HS-27A (cell line): ENCODE results near the gene RIMBP2.

Experiments
- DNase-seq: peaks from one replicate; pipeline ENCODE4 v3.0.0-alpha.2; 2012; ENCODE audit warnings: low read depth, missing footprints

Gene RIMBP2

GRCh38 chr12:130366159-130366558 is 349.9 kb downstream of the RIMBP2 start:
- DNase-seq = no peak

- no peak for DNase-seq
These were observed 351.5 kb downstream of the RIMBP2 start for GRCh38 chr12:130364578-130364977.

GRCh38 chr12:130362060-130362459 is 354.0 kb downstream of the RIMBP2 start:
- DNase-seq = no peak

- DNase-seq = no peak
These were observed 358.3 kb downstream of the RIMBP2 start for GRCh38 chr12:130357729-130358330.

- no peak for DNase-seq
These were observed 358.9 kb downstream of the RIMBP2 start for GRCh38 chr12:130357241-130357640.

- DNase-seq = no peak
These were observed 359.9 kb downstream of the RIMBP2 start for GRCh38 chr12:130356222-130356621.

GRCh38 chr12:130354407-130354806 is 361.7 kb downstream of the RIMBP2 start:
- no peak for DNase-seq

GRCh38 chr12:130353081-130353480 is 363.0 kb downstream of the RIMBP2 start:
- DNase-seq = no peak

GRCh38 chr12:130351326-130351725 is 364.8 kb downstream of the RIMBP2 start:
- no peak for DNase-seq

GRCh38 chr12:130350715-130351114 is 365.4 kb downstream of the RIMBP2 start:
- no peak for DNase-seq

- no peak for DNase-seq
These were observed 368.5 kb downstream of the RIMBP2 start for GRCh38 chr12:130347588-130347987.
